ENCODE results near the gene CNTN5. TPM values are rescaled to one million over a fixed set of nuclear protein-coding genes. Genes with fewer than 3 reads are reported as not detected.

CNTN5 gene
- total RNA-seq, 4 donors from 2014 or later = 0.16 TPM; not detected in 3

GRCh38 chr11:99371257-99371656 is 350.5 kb downstream of the CNTN5 start:
- TF ChIP-seq POLR2A (IDR thresholded peaks at IDR 0.05) = no peak
- no peak for TF ChIP-seq CTCF (IDR thresholded peaks at IDR 0.05 in 4 of 5, conservative IDR thresholded peaks at IDR 0.05 in 1 of 5)
- Histone ChIP-seq H3K27ac (peak overlapping the region in 3 of 4 donors; percentile 52 to 71 (median 56)), H3K4me1 (peaks cover 27 to 33% of the 10 kb centered on the region in 2 donors), H3K27me3 (no peaks in the 10 kb centered on the region), H3K9me3 (no peaks in the 10 kb centered on the region), H3K4me3 (no peak overlapping the region), H3K36me3 (no peaks in the 10 kb centered on the region)
- intact Hi-C loops (cut with DNase I; ENCODE audit: low total_unique reads) (no loop called here), in situ Hi-C loops (cut with MboI; ENCODE audit: low sequenced_read_pairs in 4 of 4) (no loop called here)
- DNase-seq (no peak), ATAC-seq (no peak)

- TF ChIP-seq CTCF (IDR thresholded peaks at IDR 0.05 in 4 of 5, conservative IDR thresholded peaks at IDR 0.05 in 1 of 5) (no peak), POLR2A (IDR thresholded peaks at IDR 0.05) (no peak)
- Histone ChIP-seq H3K36me3 (no peaks in the 10 kb centered on the region), H3K4me1 (peaks cover 3 to 4% of the 10 kb centered on the region in 2 donors), H3K9me3 (no peaks in the 10 kb centered on the region), H3K27me3 (no peaks in the 10 kb centered on the region), H3K4me3 (no peak overlapping the region), H3K27ac (no peak overlapping the region)
- in situ Hi-C loops (cut with MboI; ENCODE audit: low sequenced_read_pairs in 4 of 4) (no loop called here), intact Hi-C loops (cut with DNase I; ENCODE audit: low total_unique reads) (no loop called here)
- DNase-seq = no peak
- ATAC-seq = no peak
These were observed 355.7 kb downstream of the CNTN5 start for GRCh38 chr11:99376463-99376862.

GRCh38 chr11:99383648-99384245 is 363.0 kb downstream of the CNTN5 start:
- intact Hi-C loops (cut with DNase I; ENCODE audit: low total_unique reads) (no loop called here), in situ Hi-C loops (cut with MboI; ENCODE audit: low sequenced_read_pairs in 4 of 4) (no loop called here)
- Histone ChIP-seq H3K9me3 (no peaks in the 10 kb centered on the region), H3K27me3 (no peaks in the 10 kb centered on the region), H3K4me3 (no peak overlapping the region), H3K36me3 (no peaks in the 10 kb centered on the region), H3K4me1 (no peaks in the 10 kb centered on the region), H3K27ac (no peak overlapping the region)
- no peak for DNase-seq
- ATAC-seq = no peak
- TF ChIP-seq POLR2A (IDR thresholded peaks at IDR 0.05) = no peak
- TF ChIP-seq CTCF (IDR thresholded peaks at IDR 0.05 in 4 of 5, conservative IDR thresholded peaks at IDR 0.05 in 1 of 5) = no peak

DNA sequence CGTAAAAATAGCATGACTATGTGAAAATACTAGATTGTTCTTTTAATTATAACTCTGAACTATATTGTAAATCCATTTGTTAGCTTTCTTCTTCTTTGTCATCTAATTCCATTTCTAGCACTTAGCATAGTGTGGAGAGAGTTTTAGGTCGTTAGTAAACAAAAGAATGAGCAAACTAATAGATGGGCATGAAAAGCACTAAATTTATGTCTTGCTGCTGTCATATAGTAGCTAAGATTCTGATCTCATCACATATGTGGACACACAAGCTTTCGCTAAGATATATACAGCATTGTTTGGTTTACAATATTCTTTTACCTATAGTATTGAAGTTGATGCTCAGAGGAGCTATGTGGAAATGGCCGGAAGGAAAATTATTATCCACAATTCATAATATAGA is 370.5 kb downstream of the CNTN5 start:
- no peak overlapping the region for H3K4me3 ChIP-seq
- intact Hi-C loops (cut with DNase I; ENCODE audit: low total_unique reads) = no loop called here
- H3K9me3 ChIP-seq = no peaks in the 10 kb centered on the region
- H3K4me1 ChIP-seq = no peaks in the 10 kb centered on the region
- in situ Hi-C loops (cut with MboI; ENCODE audit: low sequenced_read_pairs in 4 of 4) = no loop called here
- ATAC-seq = no peak
- no peaks in the 10 kb centered on the region for H3K27me3 ChIP-seq
- TF ChIP-seq POLR2A (IDR thresholded peaks at IDR 0.05) (no peak), CTCF (IDR thresholded peaks at IDR 0.05 in 4 of 5, conservative IDR thresholded peaks at IDR 0.05 in 1 of 5) (no peak)
- DNase-seq = no peak
- no peaks in the 10 kb centered on the region for H3K36me3 ChIP-seq
- H3K27ac ChIP-seq = no peak overlapping the region

DNA sequence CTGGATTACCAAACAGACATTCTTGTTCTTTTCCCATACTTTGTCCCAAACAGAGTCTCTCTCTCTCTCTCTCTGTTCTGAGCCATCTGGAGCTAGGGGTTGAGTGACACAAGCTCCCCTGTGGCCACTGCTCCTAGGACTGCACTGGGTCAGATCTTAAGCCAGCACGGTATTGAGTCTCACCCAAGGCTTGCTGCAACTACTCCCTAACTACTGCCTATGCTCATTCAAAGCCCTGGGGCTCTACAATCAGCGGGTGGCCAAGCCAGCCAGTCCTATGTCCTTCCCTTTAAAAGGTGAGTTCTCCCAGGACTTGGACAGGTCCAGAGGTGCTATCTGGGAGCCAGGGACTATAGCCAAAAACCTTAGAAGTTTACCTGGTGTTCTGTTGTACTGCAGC is 385.6 kb downstream of the CNTN5 start:
- in situ Hi-C loops (cut with MboI; ENCODE audit: low sequenced_read_pairs in 4 of 4) = no loop called here
- H3K9me3 ChIP-seq = no peaks in the 10 kb centered on the region
- TF ChIP-seq POLR2A (IDR thresholded peaks at IDR 0.05) (no peak), CTCF (IDR thresholded peaks at IDR 0.05 in 4 of 5, conservative IDR thresholded peaks at IDR 0.05 in 1 of 5) (no peak)
- peaks cover 0 to 7% of the 10 kb centered on the region in 2 donors for H3K4me1 ChIP-seq
- ATAC-seq (no peak), DNase-seq (no peak)
- H3K27ac ChIP-seq = no peak overlapping the region
- no peaks in the 10 kb centered on the region for H3K36me3 ChIP-seq
- intact Hi-C loops (cut with DNase I; ENCODE audit: low total_unique reads) = no loop called here
- no peaks in the 10 kb centered on the region for H3K27me3 ChIP-seq
- no peak overlapping the region for H3K4me3 ChIP-seq

Measured in gastrocnemius medialis (tissue), 4 donors.